ENCODE results near the gene VIM.
A peak's percentile ranks its signal among the peaks of the same experiment; 100 is the strongest.

VIM gene

DNA sequence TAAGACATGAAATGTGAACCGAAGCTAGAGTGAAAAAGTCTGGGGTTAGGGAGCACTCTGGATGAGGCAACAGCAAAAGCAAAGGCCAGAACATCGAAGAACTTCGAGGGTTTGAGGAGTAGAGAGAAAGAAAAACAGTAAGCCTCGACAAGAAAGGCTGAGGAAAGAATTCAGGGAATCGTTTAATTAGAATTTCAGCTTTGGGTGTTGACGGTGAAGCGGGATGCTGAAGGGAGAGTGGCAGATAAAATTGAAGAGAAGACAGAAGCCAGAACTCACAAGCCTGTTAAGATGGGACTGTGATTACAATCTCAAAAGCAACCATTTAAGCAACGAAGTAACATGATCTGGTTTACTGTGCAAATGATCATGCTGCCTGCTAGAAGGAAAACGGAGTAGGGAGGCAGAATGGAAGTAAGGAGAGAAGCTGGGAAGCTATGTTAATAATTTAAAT lies 28.7 kb upstream of the VIM start:
- H3K36me3 ChIP-seq (ENCODE audit: control insufficient read depth, low read depth, low read length), result no peaks in the 10 kb centered on the region
- no peaks in the 10 kb centered on the region for H3K9me3 ChIP-seq (ENCODE audit: control insufficient read depth, low read depth, low read length)
- H3K27me3 ChIP-seq (ENCODE audit: control insufficient read depth, insufficient read depth, low read length), result no peaks in the 10 kb centered on the region
- peaks cover 44% of the 10 kb centered on the region for H3K4me1 ChIP-seq (ENCODE audit: control insufficient read depth, low read depth, low read length)
- peak overlapping the region; percentile 92 for H3K4me3 ChIP-seq (ENCODE audit: low read length)
- peak overlapping the region; percentile 80 for H3K9ac ChIP-seq (ENCODE audit: low read length)
- H3K27ac ChIP-seq (ENCODE audit: low read length), result peak overlapping the region; percentile 74

DNA sequence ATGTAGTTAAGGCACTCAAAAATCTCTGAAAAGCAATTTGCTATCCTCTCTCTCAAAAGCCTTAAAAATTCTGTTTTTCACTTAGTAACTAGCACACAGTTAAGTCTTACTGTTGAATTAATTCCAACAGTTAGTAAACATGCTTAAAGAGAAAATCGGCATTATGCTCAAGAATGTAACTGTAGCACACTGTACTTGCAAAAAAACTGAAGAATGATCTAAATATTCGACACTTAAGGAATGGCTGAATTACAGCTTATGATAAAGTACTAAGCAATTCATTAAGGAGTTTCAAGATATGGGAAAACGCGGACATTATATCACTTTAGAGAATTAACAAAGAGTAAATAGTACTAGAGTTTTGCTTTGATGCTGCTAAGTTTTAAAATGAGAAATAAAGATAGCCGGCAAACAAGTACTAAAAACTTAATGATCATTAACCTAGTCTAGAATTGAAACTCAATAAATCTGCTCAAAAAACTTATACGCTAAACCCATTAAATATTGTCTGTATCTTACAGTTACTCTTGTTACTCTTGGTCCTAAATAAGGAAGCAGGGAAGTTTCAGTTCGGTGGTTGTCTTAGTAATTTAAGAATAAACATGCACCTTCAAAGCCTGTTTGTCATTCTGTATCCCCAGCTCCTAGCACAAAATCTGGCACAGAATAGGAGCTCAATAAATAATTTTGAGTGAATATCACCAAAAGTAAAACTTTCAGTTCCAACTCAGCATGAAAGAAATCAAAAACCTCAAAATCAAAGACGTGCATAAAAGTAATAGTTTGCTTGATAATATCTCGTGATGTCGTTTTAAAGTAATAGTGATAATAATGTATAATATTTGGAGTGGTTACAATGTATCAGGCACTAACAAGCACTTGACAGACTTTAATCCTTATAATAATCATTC lies 27.8 kb upstream of the VIM start:
- Histone ChIP-seq H3K9me3 (ENCODE audit: control insufficient read depth, low read depth, low read length) (no peaks in the 10 kb centered on the region), H3K9ac (ENCODE audit: low read length) (peak overlapping the region; percentile 80), H3K27ac (ENCODE audit: low read length) (peak overlapping the region; percentile 89), H3K4me1 (ENCODE audit: control insufficient read depth, low read depth, low read length) (peaks cover 44% of the 10 kb centered on the region), H3K36me3 (ENCODE audit: control insufficient read depth, low read depth, low read length) (no peaks in the 10 kb centered on the region), H3K4me3 (ENCODE audit: low read length) (peak overlapping the region; percentile 92), H3K27me3 (ENCODE audit: control insufficient read depth, insufficient read depth, low read length) (no peaks in the 10 kb centered on the region)

DNA sequence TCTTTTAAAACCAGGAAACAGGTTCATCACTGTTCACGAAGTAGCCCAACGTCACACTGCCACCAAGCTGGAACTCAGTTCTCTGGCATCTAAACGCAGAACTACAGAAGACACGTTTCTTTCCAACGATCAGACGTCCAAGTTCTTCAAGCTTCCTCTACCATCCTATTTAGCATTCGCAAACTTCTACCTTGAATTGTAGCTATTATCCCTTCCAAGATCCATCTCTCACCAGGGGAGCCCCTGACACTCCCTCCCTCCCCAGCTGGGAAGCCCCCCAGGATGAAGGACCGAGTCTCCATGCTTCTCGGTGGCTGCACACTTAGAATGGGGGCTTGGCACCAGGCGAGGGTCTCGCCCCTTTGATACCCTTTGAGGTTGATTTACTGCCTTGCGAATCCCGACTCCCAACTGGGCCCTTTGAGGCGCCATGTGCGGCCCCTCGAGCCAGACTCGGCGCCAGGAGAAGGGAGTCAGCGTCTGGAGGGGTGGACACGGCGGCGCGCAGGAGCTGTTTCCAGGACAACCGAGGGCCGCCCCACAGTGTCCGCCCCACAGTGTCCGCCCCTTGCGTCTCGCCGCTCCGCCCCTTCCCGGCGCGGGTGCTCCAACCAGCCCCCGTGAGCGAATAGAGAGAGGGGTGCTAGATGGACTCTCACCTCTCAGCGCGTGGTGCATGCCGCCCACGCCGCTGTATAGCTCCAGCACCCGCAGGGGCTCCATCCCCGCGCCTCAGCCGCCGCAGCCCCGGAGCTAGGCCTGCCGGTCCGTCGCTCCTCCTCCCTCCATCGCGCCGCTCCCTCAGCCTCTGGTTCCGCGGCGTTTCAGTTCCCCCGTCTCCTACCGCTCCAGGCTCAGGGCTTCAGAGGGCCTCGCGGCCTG lies 26.9 kb upstream of the VIM start, which contains the start of gene TRDMT1:
TSS of gene TRDMT1 (minus strand) at position 761 of the 882 bp plus-strand sequence. CDS start at position 723, 38 bp downstream.
- Histone ChIP-seq H3K36me3 (ENCODE audit: control insufficient read depth, low read depth, low read length) (no peaks in the 10 kb centered on the region), H3K27me3 (ENCODE audit: control insufficient read depth, insufficient read depth, low read length) (no peaks in the 10 kb centered on the region), H3K9me3 (ENCODE audit: control insufficient read depth, low read depth, low read length) (no peaks in the 10 kb centered on the region), H3K27ac (ENCODE audit: low read length) (peak within 1 kb of the TSS; percentile 89), H3K4me1 (ENCODE audit: control insufficient read depth, low read depth, low read length) (peaks cover 44% of the 10 kb centered on the region), H3K4me3 (ENCODE audit: low read length) (peak within 1 kb of the TSS; percentile 92), H3K9ac (ENCODE audit: low read length) (peak within 1 kb of the TSS; percentile 80)

DNA sequence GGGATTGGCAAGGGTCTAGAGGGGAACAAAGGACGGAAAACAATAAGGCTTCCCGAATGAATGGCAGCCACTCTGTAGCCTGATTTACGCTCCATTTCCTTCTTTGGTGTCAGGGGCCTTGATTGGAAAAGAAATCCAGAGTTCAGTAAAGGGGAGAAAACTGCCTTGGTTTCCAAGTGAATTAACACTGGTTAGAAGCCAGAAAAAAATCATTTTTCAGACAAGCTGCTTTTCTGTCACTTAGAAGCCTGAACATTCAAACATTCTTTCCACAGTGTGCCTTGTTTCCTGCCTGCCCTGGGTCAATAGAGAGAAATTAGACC lies 26.3 kb upstream of the VIM start:
- peak overlapping the region; percentile 80 for H3K9ac ChIP-seq (ENCODE audit: low read length)
- H3K27me3 ChIP-seq (ENCODE audit: control insufficient read depth, insufficient read depth, low read length), result no peaks in the 10 kb centered on the region
- peak overlapping the region; percentile 89 for H3K27ac ChIP-seq (ENCODE audit: low read length)
- no peaks in the 10 kb centered on the region for H3K36me3 ChIP-seq (ENCODE audit: control insufficient read depth, low read depth, low read length)
- H3K4me3 ChIP-seq (ENCODE audit: low read length), result peak overlapping the region; percentile 92
- peaks cover 44% of the 10 kb centered on the region for H3K4me1 ChIP-seq (ENCODE audit: control insufficient read depth, low read depth, low read length)
- no peaks in the 10 kb centered on the region for H3K9me3 ChIP-seq (ENCODE audit: control insufficient read depth, low read depth, low read length)

DNA sequence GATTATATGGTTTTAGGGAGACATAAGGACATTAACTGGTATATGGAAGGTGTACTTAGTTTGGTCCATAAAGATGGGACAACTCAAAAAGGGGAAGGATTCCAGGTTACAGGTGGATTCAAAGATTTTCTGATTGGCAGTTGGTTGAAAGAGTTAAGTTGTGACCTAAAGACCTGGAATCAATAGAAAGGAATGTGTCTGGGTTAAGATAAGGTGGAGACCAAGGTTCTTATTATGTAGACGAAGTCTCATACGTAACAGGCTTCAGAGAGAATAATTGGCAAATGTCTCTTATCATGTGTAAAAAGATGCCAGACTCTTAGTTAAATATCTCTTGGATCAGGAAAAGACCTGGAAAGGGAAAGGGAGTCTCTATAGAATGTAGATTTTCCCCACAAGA lies 25.5 kb upstream of the VIM start:
- Histone ChIP-seq H3K4me3 (ENCODE audit: low read length) (no peak overlapping the region), H3K9me3 (ENCODE audit: control insufficient read depth, low read depth, low read length) (no peaks in the 10 kb centered on the region), H3K36me3 (ENCODE audit: control insufficient read depth, low read depth, low read length) (no peaks in the 10 kb centered on the region), H3K27me3 (ENCODE audit: control insufficient read depth, insufficient read depth, low read length) (no peaks in the 10 kb centered on the region), H3K9ac (ENCODE audit: low read length) (peak overlapping the region; percentile 80), H3K4me1 (ENCODE audit: control insufficient read depth, low read depth, low read length) (peaks cover 44% of the 10 kb centered on the region), H3K27ac (ENCODE audit: low read length) (peak overlapping the region; percentile 89)

DNA sequence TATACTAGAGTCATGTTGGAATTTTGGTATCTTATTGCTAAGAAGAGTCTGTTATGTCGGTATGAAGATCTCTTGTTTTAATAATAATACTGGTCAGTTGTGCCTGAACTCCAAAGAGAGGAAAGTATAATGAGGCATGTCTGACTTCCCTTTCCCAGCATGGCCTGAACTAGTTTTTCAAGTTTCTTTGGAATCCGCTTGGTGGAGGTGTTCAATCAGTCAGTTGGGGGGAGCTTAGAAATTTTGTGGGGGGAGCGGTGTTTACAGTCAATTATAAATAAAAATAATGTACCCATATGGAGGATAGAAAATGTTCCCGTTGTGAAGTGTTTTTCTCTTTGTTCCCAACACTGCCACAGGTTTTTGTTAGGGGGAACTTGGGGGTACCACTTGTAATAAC lies 25.0 kb upstream of the VIM start:
- no peak overlapping the region for H3K27ac ChIP-seq (ENCODE audit: low read length)
- H3K4me1 ChIP-seq (ENCODE audit: control insufficient read depth, low read depth, low read length), result peaks cover 44% of the 10 kb centered on the region

DNA sequence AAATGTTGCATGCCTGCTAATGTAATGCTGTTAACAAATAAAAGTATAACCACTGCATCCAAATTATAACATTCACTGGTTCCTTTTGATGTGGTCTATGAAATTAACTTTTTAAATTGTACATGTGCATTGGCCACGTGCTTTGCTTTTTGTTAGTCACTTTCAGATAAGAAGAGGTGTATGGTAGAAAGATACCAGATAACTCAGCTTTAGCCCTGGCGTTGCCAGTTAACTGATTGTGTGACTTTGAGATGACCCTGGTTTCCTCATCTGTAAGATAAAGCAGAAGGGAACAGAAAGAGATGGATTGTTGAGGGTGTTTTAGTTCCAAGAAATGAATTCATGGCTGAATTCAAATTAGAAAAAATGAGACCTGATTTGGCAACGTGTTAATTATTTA lies 24.6 kb upstream of the VIM start:
- Histone ChIP-seq H3K9ac (ENCODE audit: low read length) (no peak overlapping the region), H3K27me3 (ENCODE audit: control insufficient read depth, insufficient read depth, low read length) (no peaks in the 10 kb centered on the region), H3K9me3 (ENCODE audit: control insufficient read depth, low read depth, low read length) (no peaks in the 10 kb centered on the region), H3K4me3 (ENCODE audit: low read length) (no peak overlapping the region), H3K36me3 (ENCODE audit: control insufficient read depth, low read depth, low read length) (no peaks in the 10 kb centered on the region), H3K27ac (ENCODE audit: low read length) (no peak overlapping the region), H3K4me1 (ENCODE audit: control insufficient read depth, low read depth, low read length) (peaks cover 44% of the 10 kb centered on the region)

More for the DNA sequence above, 25.0 kb upstream of the VIM start:
- no peak overlapping the region for H3K9ac ChIP-seq (ENCODE audit: low read length)
- H3K27me3 ChIP-seq (ENCODE audit: control insufficient read depth, insufficient read depth, low read length), result no peaks in the 10 kb centered on the region
- no peak overlapping the region for H3K4me3 ChIP-seq (ENCODE audit: low read length)
- no peaks in the 10 kb centered on the region for H3K36me3 ChIP-seq (ENCODE audit: control insufficient read depth, low read depth, low read length)
- no peaks in the 10 kb centered on the region for H3K9me3 ChIP-seq (ENCODE audit: control insufficient read depth, low read depth, low read length)

DNA sequence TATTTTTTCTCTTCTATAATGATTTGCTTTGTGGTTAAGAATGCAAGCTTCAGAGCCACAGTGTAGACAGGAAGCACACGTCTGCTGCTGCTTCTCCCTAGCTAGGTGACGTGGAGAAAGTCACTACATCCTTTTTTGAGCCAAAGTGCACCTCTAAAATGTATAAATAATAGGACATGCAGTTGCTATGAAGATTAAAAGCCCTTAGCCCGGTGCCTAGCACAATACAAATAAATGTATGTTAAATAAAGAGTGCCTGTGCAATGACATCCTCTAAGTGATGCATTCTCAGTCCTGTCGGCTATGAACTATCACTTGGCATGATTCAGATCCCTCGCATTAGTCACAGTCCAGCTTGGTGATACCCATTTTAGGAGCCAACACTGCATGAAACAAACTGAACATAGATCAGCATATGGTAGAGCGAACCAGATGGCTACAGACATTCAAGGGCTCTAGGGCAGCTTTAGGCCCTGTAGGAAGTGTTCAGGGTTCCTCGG lies 21.8 kb upstream of the VIM start:
- Histone ChIP-seq H3K9me3 (ENCODE audit: control insufficient read depth, low read depth, low read length) (no peaks in the 10 kb centered on the region), H3K9ac (ENCODE audit: low read length) (no peak overlapping the region), H3K36me3 (ENCODE audit: control insufficient read depth, low read depth, low read length) (no peaks in the 10 kb centered on the region), H3K27me3 (ENCODE audit: control insufficient read depth, insufficient read depth, low read length) (no peaks in the 10 kb centered on the region), H3K4me1 (ENCODE audit: control insufficient read depth, low read depth, low read length) (peaks cover 27% of the 10 kb centered on the region), H3K4me3 (ENCODE audit: low read length) (no peak overlapping the region), H3K27ac (ENCODE audit: low read length) (no peak overlapping the region)

DNA sequence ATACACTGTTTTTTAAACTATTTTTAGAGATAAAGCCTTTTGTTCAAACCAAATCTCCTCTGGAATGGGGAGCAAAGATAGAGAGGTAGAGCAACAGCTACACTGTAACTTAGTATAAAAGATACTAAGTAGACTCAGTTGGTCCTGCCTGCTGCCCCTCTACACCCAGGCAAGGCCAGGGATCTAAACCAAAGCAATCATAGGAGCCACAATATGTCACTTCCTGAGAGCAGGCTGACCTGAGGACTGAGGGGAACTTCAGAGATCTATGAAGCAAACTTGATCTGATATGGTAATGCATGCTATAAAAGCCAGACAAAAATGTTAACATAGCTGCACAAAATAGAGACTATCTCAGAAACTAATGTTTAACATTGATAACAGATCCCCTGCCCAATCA lies 19.6 kb upstream of the VIM start:
- Histone ChIP-seq H3K4me1 (ENCODE audit: control insufficient read depth, low read depth, low read length) (peaks cover 12% of the 10 kb centered on the region), H3K36me3 (ENCODE audit: control insufficient read depth, low read depth, low read length) (no peaks in the 10 kb centered on the region), H3K27me3 (ENCODE audit: control insufficient read depth, insufficient read depth, low read length) (no peaks in the 10 kb centered on the region), H3K4me3 (ENCODE audit: low read length) (no peak overlapping the region), H3K9me3 (ENCODE audit: control insufficient read depth, low read depth, low read length) (no peaks in the 10 kb centered on the region), H3K27ac (ENCODE audit: low read length) (no peak overlapping the region), H3K9ac (ENCODE audit: low read length) (no peak overlapping the region)

DNA sequence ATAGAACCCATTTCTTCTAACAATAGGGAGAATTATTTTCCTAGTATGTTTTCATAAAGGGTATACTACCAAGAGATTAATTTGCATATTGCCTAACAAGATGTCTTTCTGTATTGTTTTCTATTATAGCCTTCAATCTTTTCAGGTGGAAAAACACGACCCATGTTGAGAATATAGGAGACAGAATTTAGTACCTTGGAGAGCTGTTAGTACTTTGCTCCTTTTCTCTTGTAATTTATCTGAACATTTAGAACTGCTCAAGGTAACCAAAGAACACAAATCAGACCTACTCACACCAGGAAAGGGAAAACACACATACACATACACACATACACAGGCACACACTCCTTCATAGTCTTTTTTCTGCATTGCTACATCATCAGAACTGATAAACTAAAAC lies 18.7 kb upstream of the VIM start:
- H3K9ac ChIP-seq (ENCODE audit: low read length), result no peak overlapping the region
- peaks cover 17% of the 10 kb centered on the region for H3K4me1 ChIP-seq (ENCODE audit: control insufficient read depth, low read depth, low read length)
- no peak overlapping the region for H3K27ac ChIP-seq (ENCODE audit: low read length)
- no peaks in the 10 kb centered on the region for H3K36me3 ChIP-seq (ENCODE audit: control insufficient read depth, low read depth, low read length)
- H3K4me3 ChIP-seq (ENCODE audit: low read length), result no peak overlapping the region
- H3K9me3 ChIP-seq (ENCODE audit: control insufficient read depth, low read depth, low read length), result no peaks in the 10 kb centered on the region
- no peaks in the 10 kb centered on the region for H3K27me3 ChIP-seq (ENCODE audit: control insufficient read depth, insufficient read depth, low read length)

DNA sequence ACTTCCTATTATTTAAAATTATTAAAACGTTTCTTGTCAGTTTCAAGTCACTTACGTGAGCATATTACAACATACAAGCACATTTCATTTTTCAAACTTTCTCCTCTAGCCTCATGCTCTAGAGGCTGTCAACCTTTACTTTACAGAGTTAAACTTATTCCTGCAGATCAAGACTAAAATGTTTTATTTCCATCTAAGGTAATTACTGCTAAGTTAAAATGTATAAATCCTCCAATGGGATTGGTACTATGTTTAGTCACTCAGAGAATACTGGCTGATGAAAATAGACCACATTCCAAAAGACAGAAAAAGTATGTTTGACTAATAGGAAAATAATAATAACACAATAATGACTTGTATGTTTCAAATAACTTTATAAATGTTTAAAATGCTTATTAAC lies 18.2 kb upstream of the VIM start:
- H3K4me1 ChIP-seq (ENCODE audit: control insufficient read depth, low read depth, low read length), result peaks cover 22% of the 10 kb centered on the region
- no peak overlapping the region for H3K9ac ChIP-seq (ENCODE audit: low read length)
- H3K27me3 ChIP-seq (ENCODE audit: control insufficient read depth, insufficient read depth, low read length), result no peaks in the 10 kb centered on the region
- no peaks in the 10 kb centered on the region for H3K9me3 ChIP-seq (ENCODE audit: control insufficient read depth, low read depth, low read length)
- no peaks in the 10 kb centered on the region for H3K36me3 ChIP-seq (ENCODE audit: control insufficient read depth, low read depth, low read length)
- no peak overlapping the region for H3K4me3 ChIP-seq (ENCODE audit: low read length)
- no peak overlapping the region for H3K27ac ChIP-seq (ENCODE audit: low read length)
